Activated gamma-delta T cell treated with anti-CD3 and anti-CD28 coated beads, Interleukin-2, amount 50 U/mL, for 16 hours (primary cell): Measurements from ENCODE around the gene HOXB3.
"Not testable (repeated sequence)": the region's sequence is repeated elsewhere in the genome, so short reads cannot be mapped to it uniquely, and the experiment has no call there.

ENCODE experiments used
- DNase-seq: peaks from one replicate; pipeline ENCODE4 v3.0.0-alpha.2; 2020; ENCODE audit warnings: low read depth

The HOXB3 gene

DNA sequence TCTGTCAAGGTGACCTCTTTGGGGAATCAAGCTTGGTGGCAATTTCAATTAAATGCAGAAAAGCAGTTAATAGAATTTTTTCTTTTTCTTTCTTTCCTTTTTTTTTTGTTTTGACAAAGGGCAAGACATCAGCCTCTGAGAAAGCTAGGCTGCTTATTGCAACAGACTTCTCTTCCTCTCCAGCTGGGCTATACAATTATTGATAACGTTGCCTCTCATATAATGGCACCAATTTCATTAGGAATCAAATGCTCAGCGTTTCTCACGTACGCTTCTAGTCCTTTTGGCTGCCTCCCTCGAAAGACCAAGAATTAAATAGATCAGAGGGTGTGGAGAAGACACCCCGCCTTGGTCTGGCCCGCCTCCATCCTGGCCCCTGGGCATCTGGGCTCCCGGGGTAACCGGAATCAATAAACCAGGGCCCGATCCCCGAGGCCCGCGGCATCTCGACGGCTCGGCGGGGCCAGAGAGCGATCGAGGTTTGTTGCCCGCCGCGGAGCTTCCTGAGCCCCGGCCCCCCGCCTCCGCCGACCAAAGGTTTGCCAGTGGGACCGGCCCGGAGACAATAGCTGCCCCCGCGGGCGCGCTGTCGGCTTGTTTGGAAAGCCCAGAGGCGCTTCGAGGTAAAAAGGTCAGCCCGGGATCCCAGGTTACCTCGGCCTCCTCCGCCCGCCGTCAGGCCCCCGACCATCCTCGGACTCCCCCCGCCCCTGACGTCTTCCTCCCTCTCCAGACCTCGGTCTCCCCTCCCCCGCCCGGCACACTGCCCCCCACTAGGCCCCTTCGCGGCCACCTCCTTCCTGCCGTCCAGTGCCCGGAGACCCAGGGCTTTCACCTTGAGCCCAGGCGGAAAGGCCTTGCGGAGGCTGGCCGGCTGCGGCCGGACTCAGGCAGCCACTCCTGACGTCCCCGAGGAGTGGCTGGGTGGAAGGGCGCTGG lies 63.2 kb downstream of the HOXB3 start:
- no peak for DNase-seq

DNA sequence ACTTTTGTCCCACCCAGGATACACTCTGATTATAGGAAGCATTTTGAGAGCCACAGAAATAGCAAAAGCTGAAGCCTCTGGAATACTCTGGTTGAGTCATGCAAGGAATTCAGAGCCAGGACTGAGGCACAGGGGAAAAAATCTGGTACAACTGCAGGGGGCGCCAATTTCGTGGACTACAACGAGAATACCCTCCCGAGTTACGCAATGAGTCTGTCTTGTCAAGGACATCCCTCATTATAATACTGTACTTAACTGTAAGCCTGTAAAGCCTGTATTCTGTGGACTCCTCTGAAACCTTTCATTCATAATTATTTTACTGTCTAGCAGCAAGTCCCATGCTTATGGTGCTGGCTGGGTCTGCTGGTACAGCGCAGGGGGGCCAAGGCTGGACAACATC lies 67.0 kb downstream of the HOXB3 start:
- DNase-seq = no peak

DNA sequence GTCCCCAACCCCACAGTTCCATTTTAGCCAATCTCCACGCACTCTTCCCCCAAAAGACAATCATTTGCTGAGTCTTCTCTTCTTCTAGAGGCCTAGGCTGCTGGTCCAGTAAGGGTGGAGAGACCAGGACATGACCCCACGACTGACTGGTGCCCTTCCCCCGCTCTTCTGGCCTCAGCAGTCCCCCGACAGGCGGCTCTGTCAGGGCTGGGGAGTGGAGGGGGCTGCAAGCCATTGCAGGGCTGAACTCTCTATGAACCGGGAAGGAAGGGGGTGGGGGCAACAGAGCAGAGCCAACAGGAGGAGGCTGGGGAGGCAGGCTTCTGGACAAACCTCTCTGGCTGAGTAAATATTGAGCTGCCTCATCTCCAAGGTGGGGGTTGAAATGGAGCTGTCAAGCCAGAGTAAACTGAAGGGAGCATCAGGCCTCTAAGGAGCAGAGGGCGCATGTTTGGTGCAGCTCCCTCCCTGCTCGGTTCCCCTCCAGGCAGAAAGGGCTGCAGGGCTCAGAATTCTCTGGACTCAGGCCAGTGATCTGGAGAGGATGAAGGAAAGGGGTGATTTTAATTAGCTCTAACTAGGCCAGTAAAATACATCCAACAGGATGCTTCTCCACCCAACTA lies 67.9 kb downstream of the HOXB3 start:
- no peak for DNase-seq

DNA sequence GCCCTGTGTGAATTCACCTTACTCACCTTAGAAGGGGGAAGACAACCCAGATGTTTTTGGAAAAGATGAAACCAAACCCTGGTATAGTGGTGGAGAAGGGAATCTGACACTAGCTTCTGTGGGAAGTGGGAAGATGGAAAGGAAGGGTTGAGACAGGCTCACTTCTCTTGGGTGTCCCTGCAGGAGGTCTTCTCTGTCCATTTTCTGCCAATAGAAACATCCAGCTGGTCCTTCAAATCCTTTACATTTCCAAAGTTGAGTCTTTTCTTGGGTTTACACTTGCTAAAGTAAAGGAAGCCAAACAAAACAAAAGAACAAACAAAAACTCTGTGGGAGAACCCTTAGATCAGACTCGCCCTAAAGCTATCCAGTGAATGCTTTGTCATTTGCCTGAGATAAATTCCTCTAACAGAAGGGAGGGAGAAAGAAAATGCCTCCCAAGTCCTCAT lies 69.4 kb downstream of the HOXB3 start:
- no peak for DNase-seq

DNA sequence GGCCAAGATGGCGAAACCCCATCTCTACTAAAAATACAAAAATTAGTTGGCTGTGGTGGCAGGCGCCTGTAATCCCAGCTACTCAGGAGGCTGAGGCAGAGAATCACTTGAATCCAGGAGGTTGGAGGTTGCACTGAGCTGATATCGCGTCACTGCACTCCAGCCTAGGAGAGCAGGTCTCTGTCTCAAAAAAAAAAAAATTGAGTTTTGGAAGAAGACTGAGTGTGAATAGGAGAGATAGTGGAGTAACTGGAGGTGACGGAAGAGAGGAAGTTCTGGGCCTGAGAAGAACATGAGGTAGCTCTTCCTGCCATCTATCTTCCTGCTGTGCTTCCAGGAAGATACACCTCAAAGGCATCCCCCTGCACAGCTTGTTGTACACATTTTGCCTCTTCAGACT lies 70.6 kb downstream of the HOXB3 start:
- no peak for DNase-seq

DNA sequence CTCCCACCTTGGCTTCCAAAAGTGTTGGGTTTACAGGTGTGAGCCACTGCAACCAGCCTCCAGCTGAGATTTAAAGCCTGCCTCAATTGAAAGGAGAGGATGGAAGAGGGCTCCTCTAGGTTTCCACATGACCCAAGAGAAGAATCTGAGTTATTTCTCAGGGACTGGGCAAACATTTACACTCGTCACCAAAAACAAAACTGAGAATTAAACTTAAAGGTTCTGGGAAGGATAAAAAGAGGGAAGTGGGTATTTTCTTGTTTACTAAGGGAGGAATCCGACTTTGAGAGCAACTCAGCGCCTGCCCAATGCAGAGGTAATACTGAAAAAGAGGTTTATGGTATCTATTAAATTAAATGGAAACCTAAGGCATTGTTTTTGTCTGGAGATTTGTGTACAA lies 72.6 kb downstream of the HOXB3 start:
- DNase-seq = no peak

DNA sequence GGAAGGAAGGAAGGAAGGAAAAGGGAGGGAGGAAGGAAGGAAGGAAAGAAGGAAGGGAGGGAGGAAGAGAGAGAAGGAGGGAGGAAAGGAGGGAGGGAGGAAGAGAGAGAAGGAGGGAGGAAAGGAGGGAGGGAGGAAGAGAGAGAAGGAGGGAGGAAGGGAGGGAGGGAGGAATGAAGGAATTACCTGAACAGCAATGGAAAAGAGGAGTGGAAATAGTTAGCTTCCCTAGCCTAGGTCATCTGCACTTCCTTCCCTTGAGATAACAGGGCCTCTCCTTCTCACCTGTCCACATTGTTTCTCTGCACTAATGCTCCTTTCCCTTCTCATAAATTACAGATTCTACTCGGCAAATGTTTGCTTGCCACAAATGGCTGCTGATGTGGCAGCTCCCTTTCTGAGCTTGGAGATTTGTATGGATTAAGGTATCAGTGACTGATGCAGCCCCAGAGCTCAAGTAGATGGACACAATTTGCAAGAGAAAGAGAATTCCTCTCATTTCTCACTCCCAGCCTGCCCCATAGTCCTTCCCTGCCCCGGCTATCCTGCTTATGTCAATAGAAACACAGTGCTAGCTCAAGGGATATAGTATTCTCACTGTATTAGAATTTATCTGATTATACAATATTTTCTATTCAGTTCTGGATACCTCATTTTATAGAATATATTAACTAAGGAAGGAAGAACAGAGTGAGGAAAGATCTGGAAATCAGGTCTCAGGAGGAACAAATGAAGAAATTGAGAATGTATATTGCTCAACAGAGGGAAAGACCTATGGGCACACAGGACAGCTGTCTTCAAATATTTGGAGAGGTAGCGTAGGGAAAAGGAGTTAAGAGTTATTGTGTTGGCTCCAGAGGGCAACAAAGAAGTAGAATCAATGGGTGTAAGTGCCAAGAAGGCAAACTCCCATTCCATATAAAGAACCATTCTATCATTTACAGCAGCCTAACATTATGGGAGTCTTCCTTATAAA lies 73.8 kb downstream of the HOXB3 start:
- DNase-seq = no peak

DNA sequence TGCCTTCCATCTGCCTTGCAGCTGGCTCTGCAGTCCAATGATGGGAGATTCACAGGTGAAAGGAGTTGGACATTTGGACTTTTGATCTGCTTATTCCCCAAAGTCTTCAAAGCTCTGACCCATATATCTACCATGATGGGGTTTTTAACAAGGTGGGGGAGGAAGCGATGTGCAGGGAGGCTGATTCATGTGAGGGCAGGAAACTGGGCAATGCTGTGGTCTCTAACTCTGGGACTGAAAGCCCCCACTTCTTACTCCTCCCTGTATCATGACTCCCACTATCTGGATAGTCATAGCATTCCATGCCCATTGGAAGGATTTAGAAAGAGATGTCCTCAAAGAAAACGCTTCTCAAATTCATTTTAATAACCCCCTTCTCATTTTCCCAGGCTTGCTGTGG lies 75.6 kb downstream of the HOXB3 start:
- DNase-seq = no peak

DNA sequence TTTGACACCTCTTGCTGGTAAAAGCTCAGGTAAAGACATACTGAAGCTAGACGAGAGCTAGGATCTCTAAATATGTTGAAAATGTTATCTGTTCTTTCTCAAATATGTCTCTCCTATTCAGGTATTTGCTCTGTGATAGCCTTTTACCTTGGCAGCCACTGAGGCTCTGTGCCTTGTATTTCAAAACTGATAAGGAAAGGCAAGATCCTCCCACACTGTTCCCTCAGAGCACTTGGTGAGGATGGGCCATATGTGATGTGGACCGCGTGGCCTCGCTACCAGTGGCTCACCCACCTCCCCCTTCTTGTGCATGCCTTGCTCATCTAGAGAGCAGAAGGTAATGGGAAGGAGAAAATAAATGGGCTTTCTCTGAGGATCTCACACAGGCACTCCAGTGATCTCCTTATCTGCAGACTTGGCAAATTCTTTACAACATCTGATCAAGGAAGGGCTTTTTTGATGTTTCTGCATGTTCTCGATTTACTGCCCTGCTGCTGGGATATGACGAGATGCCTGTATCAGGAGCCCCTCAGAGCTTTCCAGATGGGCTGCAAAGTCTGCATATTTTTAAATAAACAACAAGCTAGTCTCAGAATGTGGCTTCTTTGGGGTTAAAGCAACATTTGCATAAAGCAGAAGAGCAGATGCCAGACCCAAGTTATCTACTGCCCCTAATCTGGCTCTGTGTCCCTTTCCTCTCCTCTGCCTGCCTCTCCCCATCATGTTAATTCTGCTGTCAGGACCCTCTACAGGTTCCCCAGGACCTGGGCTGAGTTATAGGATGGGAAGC lies 76.2 kb downstream of the HOXB3 start:
- no peak for DNase-seq

DNA sequence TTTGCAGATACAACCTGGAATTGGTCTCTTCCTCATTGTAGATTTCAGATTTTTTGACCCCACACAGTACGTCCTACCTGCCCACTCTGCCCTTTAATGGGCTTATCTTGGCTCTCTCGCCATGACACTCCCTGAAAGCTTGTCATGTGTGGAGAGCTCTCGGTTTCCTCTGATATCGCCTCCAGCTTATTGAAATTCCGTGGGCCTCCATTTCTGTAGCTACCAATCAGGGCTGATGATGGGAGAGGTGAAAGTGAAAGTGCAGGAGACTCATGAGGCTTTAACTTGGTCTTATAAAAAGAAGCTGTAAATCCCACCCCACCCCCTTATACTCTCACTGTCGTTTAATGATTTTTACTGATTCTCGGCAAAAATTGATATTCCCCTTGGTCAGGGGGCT lies 76.9 kb downstream of the HOXB3 start:
- no peak for DNase-seq

DNA sequence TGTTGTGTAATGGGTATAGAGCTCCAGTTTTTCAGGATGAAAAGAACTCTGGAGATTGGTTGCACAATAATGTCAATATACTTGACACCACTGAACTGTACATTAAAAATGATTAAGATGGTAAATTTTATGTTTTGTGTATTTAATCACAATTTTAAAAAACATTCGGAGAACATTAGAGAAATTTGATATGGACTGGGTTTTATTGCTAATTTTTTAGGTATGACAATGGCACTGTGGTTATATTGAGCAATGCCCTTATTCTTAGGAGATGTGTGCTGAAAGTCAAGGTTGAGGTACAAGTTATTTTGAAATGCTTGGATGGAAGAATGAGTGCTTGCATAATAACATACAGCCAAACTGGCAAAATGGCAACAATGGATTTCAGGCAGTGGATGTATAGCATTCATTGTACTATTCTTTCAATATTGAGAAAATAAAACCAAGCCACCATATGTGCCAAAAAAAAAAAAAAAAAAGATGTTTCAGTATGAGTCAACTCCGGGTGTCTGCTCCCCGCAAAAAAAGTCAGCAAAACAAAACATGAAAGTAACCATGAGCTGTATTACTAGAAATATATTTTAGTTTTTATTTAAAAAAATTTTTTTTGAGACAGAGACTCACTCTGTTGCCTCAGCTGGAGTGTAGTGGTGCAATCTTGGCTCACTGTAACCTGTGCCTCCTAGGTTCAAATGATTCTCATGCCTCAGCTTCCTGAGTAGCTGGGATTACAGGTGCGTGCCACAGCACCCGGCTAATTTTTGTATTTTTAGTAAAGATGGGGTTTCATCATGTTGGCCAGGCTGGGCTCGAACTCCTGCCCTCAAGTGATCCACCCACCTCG lies 79.1 kb downstream of the HOXB3 start:
- DNase-seq = no peak

DNA sequence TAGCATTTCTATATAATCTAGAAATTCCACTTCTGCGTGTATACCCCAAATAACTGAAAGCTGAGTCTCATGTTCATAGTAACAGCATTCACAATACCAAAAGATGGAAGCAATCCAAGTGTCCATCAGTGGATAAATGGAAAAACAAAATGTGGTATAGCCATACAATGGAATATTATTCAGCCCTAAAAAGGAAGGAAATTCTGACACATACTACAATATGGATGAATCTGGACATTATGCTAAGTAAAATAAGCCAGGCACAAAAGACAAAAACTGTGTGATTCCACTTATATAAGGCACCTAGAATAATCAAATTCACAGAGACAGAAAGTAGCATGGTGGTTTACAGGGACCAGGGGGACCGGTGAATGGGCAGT lies 79.7 kb downstream of the HOXB3 start:
- DNase-seq = no peak

DNA sequence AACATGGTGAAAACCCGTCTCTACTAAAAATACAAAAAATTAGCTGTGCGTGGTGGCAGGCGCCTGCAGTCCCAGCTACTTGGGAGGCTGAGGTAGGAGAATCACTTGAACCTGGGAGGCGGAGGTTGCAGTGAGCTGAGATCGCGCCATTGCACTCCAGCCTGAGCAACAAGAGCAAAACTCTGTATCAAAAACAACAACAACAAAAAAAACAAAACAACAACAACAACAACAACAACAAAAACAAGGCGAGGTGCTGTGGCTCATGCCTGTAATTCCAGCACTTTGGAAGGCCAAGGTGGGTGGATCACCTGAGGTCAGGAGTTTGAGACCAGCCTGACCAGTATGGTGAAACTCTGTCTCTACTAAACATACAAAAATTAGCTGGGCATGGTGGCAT lies 80.3 kb downstream of the HOXB3 start:
- DNase-seq = not testable (repeated sequence)

DNA sequence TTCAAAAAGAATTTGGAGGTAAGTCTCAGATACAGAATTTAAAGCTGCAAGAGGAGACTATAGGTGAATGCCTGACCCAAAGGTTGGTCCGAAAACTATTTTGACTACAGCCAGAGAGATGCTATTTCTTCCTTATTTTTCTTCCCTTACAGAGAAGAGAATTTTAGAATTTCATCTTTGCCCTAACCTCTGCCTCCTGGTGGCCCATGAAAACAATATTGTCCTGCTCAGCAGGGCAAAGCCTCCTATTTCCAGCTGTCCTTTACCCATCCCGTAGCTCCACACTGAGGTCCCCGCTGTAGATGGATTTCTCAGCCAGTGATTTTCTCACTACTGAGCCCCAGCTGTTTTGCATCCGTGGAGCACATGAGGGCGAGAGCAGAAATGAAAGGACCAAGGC lies 83.8 kb downstream of the HOXB3 start:
- DNase-seq = no peak

DNA sequence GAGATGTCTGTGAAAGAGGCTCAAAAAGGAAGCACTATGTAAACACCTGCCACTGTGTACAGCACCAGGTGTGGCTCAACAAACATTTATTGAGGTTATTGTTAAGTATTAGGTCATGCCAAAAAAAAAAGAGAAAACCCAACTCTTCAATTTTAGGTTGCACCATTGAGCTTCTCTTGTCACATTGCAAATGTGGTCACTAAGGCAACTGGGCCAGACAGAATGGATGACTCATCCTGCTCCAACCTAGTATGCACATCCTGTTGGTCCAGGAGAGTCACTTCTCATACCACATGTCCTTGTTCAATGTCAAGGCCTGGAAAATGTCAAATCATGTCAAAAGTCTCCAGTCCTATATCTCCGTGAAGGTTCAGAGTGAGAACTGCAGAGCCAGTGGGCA lies 84.3 kb downstream of the HOXB3 start:
- no peak for DNase-seq

DNA sequence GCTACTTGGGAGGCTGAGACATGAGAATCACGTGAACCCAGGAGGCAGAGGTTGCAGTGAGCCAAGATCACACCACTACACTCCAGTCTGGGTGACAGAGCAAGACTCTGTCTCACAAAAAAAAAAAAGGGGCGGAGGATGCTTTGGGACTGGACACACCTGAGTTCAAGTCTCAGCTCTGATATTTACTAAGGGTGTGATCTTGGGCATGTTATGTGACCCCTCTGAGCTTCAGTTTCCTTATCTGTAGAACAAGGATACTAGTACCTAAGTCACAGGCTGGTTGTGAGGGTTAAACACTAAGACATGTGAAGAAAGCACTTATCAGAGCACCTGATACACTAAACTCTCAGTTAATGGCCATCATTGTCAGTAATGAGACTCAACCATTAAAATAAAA lies 85.1 kb downstream of the HOXB3 start:
- no peak for DNase-seq

DNA sequence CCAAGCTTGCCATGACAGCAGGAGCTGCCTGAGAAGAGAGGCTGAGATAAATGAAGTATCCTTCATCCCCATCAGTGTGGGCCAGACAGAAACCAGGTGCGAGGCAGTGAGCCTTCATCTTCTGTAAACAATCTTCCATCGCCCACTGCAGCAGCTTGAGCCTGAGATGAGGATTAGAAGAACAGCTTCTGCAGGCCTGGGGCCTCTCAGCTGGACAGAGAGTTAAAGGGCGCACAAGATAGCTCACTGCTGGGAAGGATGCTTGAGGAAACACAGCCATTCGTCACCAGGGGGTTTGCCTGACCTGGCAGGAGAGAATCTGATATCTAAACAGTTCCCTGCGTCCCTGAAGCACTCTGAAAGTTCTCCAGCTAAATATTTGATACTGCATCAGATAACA lies 86.3 kb downstream of the HOXB3 start:
- no peak for DNase-seq

DNA sequence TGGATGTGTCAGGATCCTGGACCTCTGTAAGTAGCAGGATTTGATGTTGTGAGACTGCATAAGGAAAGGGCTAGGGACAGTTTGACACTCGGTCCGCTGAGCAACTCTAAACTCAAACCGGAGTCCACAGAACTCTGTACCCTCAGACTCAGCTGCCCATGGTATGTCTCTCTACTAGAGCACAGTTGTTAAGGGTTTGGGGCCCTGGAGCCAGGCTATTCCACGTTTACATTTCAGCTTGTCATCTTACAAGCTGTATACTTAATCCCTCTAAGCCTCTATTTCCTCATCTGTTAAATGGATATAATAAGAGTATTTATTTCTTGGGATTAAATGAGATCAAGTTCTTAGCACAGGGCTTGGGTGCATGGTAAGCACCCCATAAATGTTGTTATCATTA lies 87.1 kb downstream of the HOXB3 start:
- DNase-seq = no peak

DNA sequence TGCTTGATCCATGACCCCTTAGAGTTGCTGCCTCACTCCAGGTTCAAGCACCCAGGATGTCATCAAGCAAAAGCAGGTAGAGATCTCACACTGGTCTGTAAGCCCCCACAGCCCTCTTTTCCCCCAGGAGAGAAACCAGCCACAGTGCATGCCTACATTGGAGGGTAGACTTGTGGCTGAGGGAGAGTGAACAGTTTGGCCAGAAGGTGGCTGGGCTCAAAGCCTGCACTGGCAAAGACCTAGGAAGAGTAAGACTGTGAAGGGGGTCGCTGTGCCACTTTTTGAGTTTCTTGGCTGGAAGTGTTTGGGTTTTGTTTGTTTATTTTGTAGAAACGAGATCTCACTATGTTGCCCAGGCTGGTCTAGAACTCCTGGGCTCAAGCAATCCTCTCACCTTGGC lies 87.7 kb downstream of the HOXB3 start:
- no peak for DNase-seq
